ENCODE results near the gene MYLK4.

DNA sequence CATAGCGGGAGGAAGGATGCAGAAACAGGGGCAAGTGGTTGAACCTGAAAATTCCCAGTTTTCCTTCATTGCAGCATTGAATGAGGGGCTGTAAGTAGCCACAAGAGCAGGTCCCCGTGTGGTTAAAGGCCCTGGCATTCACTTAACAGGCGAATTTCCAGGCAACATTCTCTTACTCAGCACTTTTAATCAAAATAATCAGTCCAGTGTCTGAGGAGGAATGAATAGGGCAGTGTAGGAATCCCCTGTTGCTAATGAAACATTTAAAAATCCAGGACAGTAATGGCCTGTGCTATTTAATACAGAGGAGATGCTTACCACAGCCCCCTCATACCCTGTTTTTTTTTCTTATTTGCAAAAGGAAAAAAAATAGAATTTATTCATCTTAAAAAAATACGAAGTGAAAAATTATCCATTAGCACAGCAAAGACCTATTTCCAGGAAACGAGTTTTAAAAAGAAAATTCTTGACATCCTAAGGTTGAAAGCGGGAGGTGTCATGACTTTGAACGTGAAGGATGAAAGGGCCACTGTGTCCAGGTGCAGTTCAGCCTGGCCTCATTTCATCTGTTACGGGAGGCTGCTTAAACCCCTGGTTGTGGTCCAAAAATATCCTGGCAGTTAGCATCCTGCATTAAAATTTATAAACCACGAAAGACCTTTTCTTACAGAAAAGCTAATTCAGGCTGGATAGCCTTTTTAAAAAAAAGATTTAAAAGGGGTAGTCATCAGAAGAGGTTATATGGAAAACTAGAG is 20.2 kb downstream of the MYLK4 start:
- TF ChIP-seq, protein P1, sequence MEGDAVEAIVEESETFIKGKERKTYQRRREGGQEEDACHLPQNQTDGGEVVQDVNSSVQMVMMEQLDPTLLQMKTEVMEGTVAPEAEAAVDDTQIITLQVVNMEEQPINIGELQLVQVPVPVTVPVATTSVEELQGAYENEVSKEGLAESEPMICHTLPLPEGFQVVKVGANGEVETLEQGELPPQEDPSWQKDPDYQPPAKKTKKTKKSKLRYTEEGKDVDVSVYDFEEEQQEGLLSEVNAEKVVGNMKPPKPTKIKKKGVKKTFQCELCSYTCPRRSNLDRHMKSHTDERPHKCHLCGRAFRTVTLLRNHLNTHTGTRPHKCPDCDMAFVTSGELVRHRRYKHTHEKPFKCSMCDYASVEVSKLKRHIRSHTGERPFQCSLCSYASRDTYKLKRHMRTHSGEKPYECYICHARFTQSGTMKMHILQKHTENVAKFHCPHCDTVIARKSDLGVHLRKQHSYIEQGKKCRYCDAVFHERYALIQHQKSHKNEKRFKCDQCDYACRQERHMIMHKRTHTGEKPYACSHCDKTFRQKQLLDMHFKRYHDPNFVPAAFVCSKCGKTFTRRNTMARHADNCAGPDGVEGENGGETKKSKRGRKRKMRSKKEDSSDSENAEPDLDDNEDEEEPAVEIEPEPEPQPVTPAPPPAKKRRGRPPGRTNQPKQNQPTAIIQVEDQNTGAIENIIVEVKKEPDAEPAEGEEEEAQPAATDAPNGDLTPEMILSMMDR (IDR thresholded peaks at IDR 0.05) = no peak
- no peak for TF ChIP-seq POLR2A (IDR thresholded peaks at IDR 0.05)
